IPS-18c (cell line): ENCODE results near the gene CEND1.
A peak's percentile ranks its signal among the peaks of the same experiment; 100 is the strongest.

Source experiments
- H3K4me3 ChIP-seq: 2 replicates; pipeline ENCODE4 v1.7.0; 2013; ENCODE audit warnings: low read depth, mild to moderate bottlenecking, low read length, moderate library complexity; ENCODE audit not compliant: insufficient read depth
- H3K9me3 ChIP-seq: one replicate; pipeline ENCODE4 v1.6.1; 2013; ENCODE audit warnings: mild to moderate bottlenecking, low read length, moderate library complexity; ENCODE audit not compliant: control insufficient read depth, insufficient read depth

Gene CEND1

GRCh38 chr11:819129-819931 is 29.4 kb upstream of the CEND1 start:
- Histone ChIP-seq H3K9me3 (no peaks in the 10 kb centered on the region), H3K4me3 (peak overlapping the region; percentile 89)

- no peaks in the 10 kb centered on the region for H3K9me3 ChIP-seq
- peak within 1 kb of the TSS; percentile 89 for H3K4me3 ChIP-seq
Observed at GRCh38 chr11:818396-819128, 28.7 kb upstream of the CEND1 start, which contains the start of gene PNPLA2. Gene PNPLA2 (plus strand): TSS chr11:818914. CDS start chr11:819719, 805 bp downstream.

- Histone ChIP-seq H3K9me3 (no peaks in the 10 kb centered on the region), H3K4me3 (no peak overlapping the region)
Observed at GRCh38 chr11:816433-816779, 26.5 kb upstream of the CEND1 start.

- H3K4me3 ChIP-seq, result no peak overlapping the region
- H3K9me3 ChIP-seq, result no peaks in the 10 kb centered on the region
Observed at GRCh38 chr11:815675-816432, 26.0 kb upstream of the CEND1 start.

- no peak overlapping the region for H3K4me3 ChIP-seq
- H3K9me3 ChIP-seq, result no peaks in the 10 kb centered on the region
Observed at GRCh38 chr11:813456-814096, 23.7 kb upstream of the CEND1 start.

GRCh38 chr11:813072-813455 is 23.2 kb upstream of the CEND1 start:
- Histone ChIP-seq H3K9me3 (no peaks in the 10 kb centered on the region), H3K4me3 (no peak overlapping the region)

GRCh38 chr11:812390-812789 is 22.5 kb upstream of the CEND1 start:
- Histone ChIP-seq H3K9me3 (no peaks in the 10 kb centered on the region), H3K4me3 (no peak overlapping the region)

- Histone ChIP-seq H3K9me3 (no peaks in the 10 kb centered on the region), H3K4me3 (peak overlapping the region; percentile 99)
Observed at GRCh38 chr11:811446-812245, 21.8 kb upstream of the CEND1 start.

GRCh38 chr11:810040-810567 is 20.2 kb upstream of the CEND1 start:
- peak overlapping the region; percentile 99 for H3K4me3 ChIP-seq
- H3K9me3 ChIP-seq, result no peaks in the 10 kb centered on the region

GRCh38 chr11:809287-810039 is 19.6 kb upstream of the CEND1 start, which contains the start of gene RPLP2:
Gene RPLP2 (plus strand): TSS chr11:809967. CDS start chr11:810235, 268 bp downstream.
- H3K9me3 ChIP-seq, result no peaks in the 10 kb centered on the region
- peak within 1 kb of the TSS; percentile 99 for H3K4me3 ChIP-seq

- H3K4me3 ChIP-seq, result peak overlapping the region; percentile 99
- H3K9me3 ChIP-seq, result no peaks in the 10 kb centered on the region
Observed at GRCh38 chr11:808427-809286, 18.8 kb upstream of the CEND1 start.

- peak overlapping the region; percentile 58 for H3K4me3 ChIP-seq
- H3K9me3 ChIP-seq, result no peaks in the 10 kb centered on the region
Observed at GRCh38 chr11:804599-804964, 14.7 kb upstream of the CEND1 start.

GRCh38 chr11:803770-804598 is 14.1 kb upstream of the CEND1 start:
- peak overlapping the region; percentile 58 for H3K4me3 ChIP-seq
- H3K9me3 ChIP-seq, result no peaks in the 10 kb centered on the region

- Histone ChIP-seq H3K4me3 (0 out of 2 replicates have a peak overlapping the region, but pooled peaks have one; percentile 58), H3K9me3 (no peaks in the 10 kb centered on the region)
Observed at GRCh38 chr11:803467-803742, 13.5 kb upstream of the CEND1 start.
